GM21528 (cell line): ENCODE data around the gene NAA60.

Experiments used
- ATAC-seq: cut with Tn5 transposase; IDR thresholded peaks from one replicate; pipeline ENCODE4 v1.9.1; 2021; ENCODE audit warnings: mild to moderate bottlenecking, moderate library complexity; ENCODE audit not compliant: unreplicated experiment, low FRiP score

The NAA60 gene

GRCh38 chr16:3534126-3534525, 90.6 kb downstream of the NAA60 start:
- no peak for ATAC-seq

GRCh38 chr16:3536271-3536731, 92.8 kb downstream of the NAA60 start:
- no peak for ATAC-seq
